NCI-H128 (cell line): ENCODE results near the gene GRIA4.

Experiments used
- DNase-seq: peaks from one replicate; lab custom pipeline; 2025; ENCODE audit not compliant: unreplicated experiment; lab: John Stamatoyannopoulos, UW

Gene GRIA4

GRCh38 chr11:105609832-105610781 lies at the start of gene GRIA4:
Gene GRIA4, plus strand, starts transcription at chr11:105610073. Its CDS starts 925 bp downstream, at chr11:105610998.
- no peak for DNase-seq

GRCh38 chr11:105573091-105573490 lies 36.8 kb upstream of the GRIA4 start:
- no peak for DNase-seq

- no peak for DNase-seq
Observed at GRCh38 chr11:105574974-105575373, 34.9 kb upstream of the GRIA4 start.

GRCh38 chr11:105577641-105578040 lies 32.2 kb upstream of the GRIA4 start:
- no peak for DNase-seq

GRCh38 chr11:105579111-105579510 lies 30.8 kb upstream of the GRIA4 start:
- DNase-seq: no peak

- DNase-seq: no peak
Observed at GRCh38 chr11:105582497-105582896, 27.4 kb upstream of the GRIA4 start.

- DNase-seq: no peak
Observed at GRCh38 chr11:105588001-105588400, 21.9 kb upstream of the GRIA4 start.

- DNase-seq: no peak
Observed at GRCh38 chr11:105589346-105589745, 20.5 kb upstream of the GRIA4 start.

- DNase-seq: no peak
Observed at GRCh38 chr11:105592035-105592434, 17.8 kb upstream of the GRIA4 start.

GRCh38 chr11:105598371-105598770 lies 11.5 kb upstream of the GRIA4 start:
- DNase-seq: no peak

GRCh38 chr11:105603156-105603555 lies 6.7 kb upstream of the GRIA4 start:
- no peak for DNase-seq

- DNase-seq: no peak
Observed at GRCh38 chr11:105609341-105609781, 512 bp upstream of the GRIA4 start.

GRCh38 chr11:105610871-105611571 lies 1.1 kb downstream of the GRIA4 start:
- DNase-seq: no peak

GRCh38 chr11:105611572-105612441 lies 1.9 kb downstream of the GRIA4 start:
- DNase-seq: no peak

GRCh38 chr11:105612771-105613170 lies 2.9 kb downstream of the GRIA4 start:
- no peak for DNase-seq

- DNase-seq: no peak
Observed at GRCh38 chr11:105613183-105613582, 3.3 kb downstream of the GRIA4 start.

- DNase-seq: no peak
Observed at GRCh38 chr11:105618343-105618955, 8.6 kb downstream of the GRIA4 start.

- DNase-seq: no peak
Observed at GRCh38 chr11:105619556-105619955, 9.7 kb downstream of the GRIA4 start.

GRCh38 chr11:105622016-105622415 lies 12.1 kb downstream of the GRIA4 start:
- DNase-seq: no peak

- no peak for DNase-seq
Observed at GRCh38 chr11:105632316-105632715, 22.4 kb downstream of the GRIA4 start.

- DNase-seq: no peak
Observed at GRCh38 chr11:105635466-105635865, 25.6 kb downstream of the GRIA4 start.
